Endodermal cell (in vitro differentiated cells): Measurements from ENCODE around the gene SH3TC1. TPM values are rescaled to one million over a fixed set of nuclear protein-coding genes. Genes with fewer than 3 reads are reported as not detected.

Source experiments
- DNase-seq: peaks from one replicate; pipeline ENCODE4 v3.0.0-alpha.2; 2017
- H3K27ac ChIP-seq: 2 replicates; pipeline ENCODE4 v1.5.1; 2013; ENCODE audit warnings: mild to moderate bottlenecking, low read depth, low read length, moderate library complexity
- H3K27me3 ChIP-seq: 2 replicates; pipeline ENCODE4 v1.6.1; 2013; ENCODE audit warnings: mild to moderate bottlenecking, low read length, moderate library complexity; ENCODE audit not compliant: insufficient read depth, control insufficient read depth, poor library complexity, severe bottlenecking
- H3K36me3 ChIP-seq: 2 replicates; pipeline ENCODE4 v1.7.0; 2013; ENCODE audit warnings: mild to moderate bottlenecking, low read length, moderate library complexity; ENCODE audit not compliant: control insufficient read depth, insufficient read depth
- H3K4me1 ChIP-seq: one replicate; pipeline ENCODE4 v1.7.0; 2013; ENCODE audit warnings: low read length; ENCODE audit not compliant: control insufficient read depth, insufficient read depth
- H3K4me3 ChIP-seq: 2 replicates; pipeline ENCODE4 v1.5.1; 2013; ENCODE audit warnings: mild to moderate bottlenecking, low read length, moderate library complexity
- H3K9ac ChIP-seq: 2 replicates; pipeline ENCODE4 v1.6.1; 2013; ENCODE audit warnings: mild to moderate bottlenecking, low read length, moderate library complexity; ENCODE audit not compliant: poor library complexity, severe bottlenecking; ENCODE audit errors: extremely low read depth
- H3K9me3 ChIP-seq: 2 replicates; pipeline ENCODE4 v1.6.1; 2013; ENCODE audit warnings: mild to moderate bottlenecking, low read length, moderate library complexity; ENCODE audit not compliant: control insufficient read depth
- H3K27ac Mint-ChIP-seq: 2 replicates; pipeline ENCODE4 v1.8.0; 2020; ENCODE audit warnings: mixed read lengths
- H3K27me3 Mint-ChIP-seq: 2 replicates; pipeline ENCODE4 v1.8.0; 2021; ENCODE audit warnings: mild to moderate bottlenecking, mixed read lengths; ENCODE audit not compliant: insufficient read depth
- H3K36me3 Mint-ChIP-seq: 2 replicates; pipeline ENCODE4 v1.8.0; 2020; ENCODE audit warnings: low read depth, mixed read lengths
- H3K4me1 Mint-ChIP-seq: 2 replicates; pipeline ENCODE4 v1.8.0; 2020; ENCODE audit warnings: mixed read lengths
- H3K4me3 Mint-ChIP-seq: 2 replicates; pipeline ENCODE4 v1.8.0; 2020; ENCODE audit warnings: mild to moderate bottlenecking, moderate library complexity, mixed read lengths
- H3K9me3 Mint-ChIP-seq: 2 replicates; pipeline ENCODE4 v1.8.0; 2020; ENCODE audit warnings: mild to moderate bottlenecking, mixed read lengths
- WGBS, 2 experiments: methylation state at CpG; one replicate each; pipeline versions ENCODE4 v1.1.5 to v1.1.7; 2013; ENCODE audit warnings: missing lambda C conversion rate in 2 of 2, mixed read lengths in 1 of 2; ENCODE audit not compliant: insufficient coverage in 1 of 2, insufficient read length in 1 of 2; 5-methylcytosine and 5-hydroxymethylcytosine counted together
- total RNA-seq, 2 donors: library from RNA; stranded (reverse); fragmentation: NEBNext Ultra II Directional in 1 of 2; extraction: Animal tissue kit (Norgen Biotek cat#: 25700) in 1 of 2; gene quantifications; 2 replicates in 1 of 2; 3 replicates in 1 of 2; pipeline ENCODE4 v1.2.1, GENCODE V29; 2021
- TF ChIP-seq, protein P1 (sequence below): fragments of 200-600 bp; sonication (generic); conservative IDR thresholded peaks from 2 replicates; pipeline ENCODE4 v1.5.0; 2021; ENCODE audit warnings: antibody characterized with exemption, mild to moderate bottlenecking

SH3TC1 gene
- total RNA-seq, 2 donors from 2014 or later = 1.9 to 2.6 TPM

DNA sequence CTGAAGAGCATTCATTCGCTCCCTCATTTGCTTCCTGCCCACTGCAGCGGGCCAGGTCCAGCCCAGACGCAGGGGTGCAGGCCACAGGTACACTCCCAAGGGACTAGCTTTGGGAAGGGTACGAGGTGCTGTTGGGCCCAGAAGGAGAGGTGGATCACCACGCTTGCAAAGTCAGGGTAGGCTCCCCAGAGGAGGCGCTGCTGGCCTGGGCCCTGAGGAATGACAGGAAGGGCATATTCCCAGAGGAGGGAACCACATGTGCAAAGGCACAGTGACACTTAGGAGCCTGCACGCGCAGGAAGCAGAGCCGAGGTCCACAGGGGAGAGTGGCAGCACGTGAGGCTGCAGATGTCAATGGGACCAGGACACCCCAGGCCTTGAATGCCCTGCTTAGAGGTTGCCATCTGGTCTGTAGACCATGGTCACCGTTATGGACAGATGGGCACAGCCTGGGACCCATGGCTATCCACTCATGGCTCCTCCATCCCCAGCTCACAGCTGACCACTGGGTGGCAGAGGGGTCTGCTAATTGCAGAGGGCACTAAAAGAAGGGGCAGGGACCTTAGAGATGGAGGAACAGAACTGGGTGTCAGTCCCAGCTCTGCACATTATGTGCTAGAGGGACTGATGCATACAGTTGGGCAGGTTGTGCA, 78.4 kb downstream of the SH3TC1 start:
- Mint-ChIP-seq H3K27me3 (peaks cover under 1% of the 10 kb centered on the region), H3K9me3 (no peaks in the 10 kb centered on the region), H3K36me3 (no peaks in the 10 kb centered on the region), H3K4me1 (no peaks in the 10 kb centered on the region), H3K4me3 (no peak overlapping the region), H3K27ac (no peak overlapping the region)
- Histone ChIP-seq H3K27ac (no peak overlapping the region), H3K9me3 (no peaks in the 10 kb centered on the region), H3K36me3 (no peaks in the 10 kb centered on the region), H3K27me3 (no peaks in the 10 kb centered on the region), H3K4me1 (no peaks in the 10 kb centered on the region), H3K4me3 (no peak overlapping the region), H3K9ac (no peak overlapping the region)
- TF ChIP-seq, protein P1, sequence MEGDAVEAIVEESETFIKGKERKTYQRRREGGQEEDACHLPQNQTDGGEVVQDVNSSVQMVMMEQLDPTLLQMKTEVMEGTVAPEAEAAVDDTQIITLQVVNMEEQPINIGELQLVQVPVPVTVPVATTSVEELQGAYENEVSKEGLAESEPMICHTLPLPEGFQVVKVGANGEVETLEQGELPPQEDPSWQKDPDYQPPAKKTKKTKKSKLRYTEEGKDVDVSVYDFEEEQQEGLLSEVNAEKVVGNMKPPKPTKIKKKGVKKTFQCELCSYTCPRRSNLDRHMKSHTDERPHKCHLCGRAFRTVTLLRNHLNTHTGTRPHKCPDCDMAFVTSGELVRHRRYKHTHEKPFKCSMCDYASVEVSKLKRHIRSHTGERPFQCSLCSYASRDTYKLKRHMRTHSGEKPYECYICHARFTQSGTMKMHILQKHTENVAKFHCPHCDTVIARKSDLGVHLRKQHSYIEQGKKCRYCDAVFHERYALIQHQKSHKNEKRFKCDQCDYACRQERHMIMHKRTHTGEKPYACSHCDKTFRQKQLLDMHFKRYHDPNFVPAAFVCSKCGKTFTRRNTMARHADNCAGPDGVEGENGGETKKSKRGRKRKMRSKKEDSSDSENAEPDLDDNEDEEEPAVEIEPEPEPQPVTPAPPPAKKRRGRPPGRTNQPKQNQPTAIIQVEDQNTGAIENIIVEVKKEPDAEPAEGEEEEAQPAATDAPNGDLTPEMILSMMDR = no peak
- WGBS, 2 experiments = 87 to 88% methylated on average over 8 to 11 of the region's 11 CpGs
- no peak for DNase-seq

DNA sequence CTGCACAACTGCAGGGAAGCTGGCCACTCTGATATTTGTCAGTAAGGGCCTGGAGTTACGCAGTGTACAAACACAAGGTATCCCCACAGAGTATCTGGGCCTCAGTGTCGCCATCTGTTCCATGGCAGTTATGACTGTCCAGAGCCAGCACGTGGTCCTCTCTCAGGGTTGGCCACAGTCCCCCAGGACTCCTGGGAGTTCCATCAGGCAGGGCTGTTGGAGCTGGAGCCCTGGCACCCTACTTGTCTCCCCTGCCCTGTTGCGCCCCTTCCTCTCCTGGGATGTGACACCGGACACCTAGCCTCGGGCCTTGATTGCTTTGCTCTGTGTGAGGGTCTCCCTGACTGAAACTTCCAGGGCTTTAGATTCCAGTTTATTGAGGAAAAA, 78.9 kb downstream of the SH3TC1 start:
- no peak overlapping the region for H3K9ac ChIP-seq
- H3K4me3 Mint-ChIP-seq = no peak overlapping the region
- no peak overlapping the region for H3K4me3 ChIP-seq
- no peaks in the 10 kb centered on the region for H3K9me3 Mint-ChIP-seq
- H3K27me3 ChIP-seq = no peaks in the 10 kb centered on the region
- no peaks in the 10 kb centered on the region for H3K4me1 ChIP-seq
- WGBS, 2 experiments = 83 to 91% methylated on average over 4 to 6 of the region's 6 CpGs
- no peaks in the 10 kb centered on the region for H3K36me3 ChIP-seq
- H3K4me1 Mint-ChIP-seq = no peaks in the 10 kb centered on the region
- H3K27ac Mint-ChIP-seq = no peak overlapping the region
- no peak for DNase-seq
- TF ChIP-seq, protein P1 = no peak
- no peaks in the 10 kb centered on the region for H3K9me3 ChIP-seq
- no peaks in the 10 kb centered on the region for H3K27me3 Mint-ChIP-seq
- H3K36me3 Mint-ChIP-seq = no peaks in the 10 kb centered on the region
- no peak overlapping the region for H3K27ac ChIP-seq

DNA sequence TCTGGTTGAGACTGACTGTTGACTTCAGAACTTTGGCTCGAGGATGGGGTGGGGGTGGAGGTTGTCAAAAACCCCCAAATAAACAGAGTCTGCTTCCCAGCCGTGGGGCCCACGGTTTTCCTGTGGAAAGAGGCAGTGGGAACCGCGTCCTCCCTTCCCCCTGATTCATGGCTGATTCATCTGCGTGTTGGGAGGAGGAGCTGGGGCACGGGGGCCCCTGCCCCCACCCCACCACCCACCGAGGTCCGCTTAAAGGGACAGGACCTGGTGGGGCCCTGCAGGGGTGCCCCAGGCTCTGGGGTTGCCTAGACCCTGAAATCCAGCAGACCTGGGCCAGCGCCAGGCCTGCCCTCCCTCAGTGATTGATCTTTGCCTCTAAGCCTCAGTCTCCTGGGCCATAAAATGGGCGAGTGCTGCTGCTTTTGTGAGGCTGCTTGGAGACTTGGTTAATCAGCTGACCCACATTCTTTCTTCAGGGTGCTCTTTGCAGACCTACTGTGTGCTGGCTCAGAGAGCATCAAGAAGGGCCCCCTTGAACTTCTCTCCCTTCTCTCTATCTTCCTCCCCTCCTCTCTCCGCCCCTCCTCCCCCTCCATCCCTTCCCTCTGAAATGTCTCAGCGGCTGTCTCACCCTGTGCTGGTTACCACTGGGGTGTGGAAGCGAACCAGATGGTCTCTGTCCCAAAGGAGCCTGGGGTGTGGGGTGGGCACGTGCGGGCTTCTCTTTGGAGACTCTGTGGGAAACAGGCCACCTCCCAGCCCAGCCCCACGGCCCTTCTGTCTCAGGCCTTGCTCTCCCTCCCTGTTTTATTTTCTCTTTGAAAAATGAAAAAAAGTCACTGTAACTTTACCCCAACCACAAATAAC, 79.6 kb downstream of the SH3TC1 start:
- no peaks in the 10 kb centered on the region for H3K4me1 ChIP-seq
- H3K27me3 Mint-ChIP-seq = no peaks in the 10 kb centered on the region
- H3K27ac Mint-ChIP-seq = peak overlapping the region; percentile 19
- no peak for DNase-seq
- TF ChIP-seq, protein P1 = no peak
- WGBS, 2 experiments = 74 to 82% methylated on average over 5 to 17 of the region's 17 CpGs
- H3K36me3 Mint-ChIP-seq = no peaks in the 10 kb centered on the region
- no peaks in the 10 kb centered on the region for H3K9me3 Mint-ChIP-seq
- no peaks in the 10 kb centered on the region for H3K27me3 ChIP-seq
- no peak overlapping the region for H3K27ac ChIP-seq
- H3K4me1 Mint-ChIP-seq = no peaks in the 10 kb centered on the region
- no peak overlapping the region for H3K4me3 ChIP-seq
- H3K9ac ChIP-seq = no peak overlapping the region
- no peak overlapping the region for H3K4me3 Mint-ChIP-seq
- no peaks in the 10 kb centered on the region for H3K9me3 ChIP-seq
- H3K36me3 ChIP-seq = no peaks in the 10 kb centered on the region
